ENCODE measurements around the gene CD79B.

DNA sequence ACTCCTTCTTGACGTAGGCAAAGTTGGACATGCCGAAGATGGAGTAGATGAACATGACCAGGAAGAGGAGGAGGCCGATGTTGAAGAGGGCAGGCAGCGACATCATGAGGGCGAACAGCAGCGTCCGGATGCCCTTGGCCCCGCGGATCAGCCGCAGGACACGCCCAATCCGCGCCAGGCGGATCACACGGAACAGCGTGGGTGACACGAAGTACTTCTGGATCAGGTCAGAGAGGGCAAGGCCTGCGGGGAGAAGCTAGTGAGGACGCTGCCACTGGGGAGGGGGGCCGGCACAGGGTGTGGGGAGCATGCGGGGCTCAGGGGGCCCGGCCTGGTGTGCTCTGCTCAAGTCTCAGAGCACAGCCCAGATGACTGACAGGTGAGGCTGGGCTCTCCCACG, 9.6 kb upstream of the CD79B start:
- TF ChIP-seq, protein P1, sequence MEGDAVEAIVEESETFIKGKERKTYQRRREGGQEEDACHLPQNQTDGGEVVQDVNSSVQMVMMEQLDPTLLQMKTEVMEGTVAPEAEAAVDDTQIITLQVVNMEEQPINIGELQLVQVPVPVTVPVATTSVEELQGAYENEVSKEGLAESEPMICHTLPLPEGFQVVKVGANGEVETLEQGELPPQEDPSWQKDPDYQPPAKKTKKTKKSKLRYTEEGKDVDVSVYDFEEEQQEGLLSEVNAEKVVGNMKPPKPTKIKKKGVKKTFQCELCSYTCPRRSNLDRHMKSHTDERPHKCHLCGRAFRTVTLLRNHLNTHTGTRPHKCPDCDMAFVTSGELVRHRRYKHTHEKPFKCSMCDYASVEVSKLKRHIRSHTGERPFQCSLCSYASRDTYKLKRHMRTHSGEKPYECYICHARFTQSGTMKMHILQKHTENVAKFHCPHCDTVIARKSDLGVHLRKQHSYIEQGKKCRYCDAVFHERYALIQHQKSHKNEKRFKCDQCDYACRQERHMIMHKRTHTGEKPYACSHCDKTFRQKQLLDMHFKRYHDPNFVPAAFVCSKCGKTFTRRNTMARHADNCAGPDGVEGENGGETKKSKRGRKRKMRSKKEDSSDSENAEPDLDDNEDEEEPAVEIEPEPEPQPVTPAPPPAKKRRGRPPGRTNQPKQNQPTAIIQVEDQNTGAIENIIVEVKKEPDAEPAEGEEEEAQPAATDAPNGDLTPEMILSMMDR (IDR thresholded peaks at IDR 0.05), result no peak
- TF ChIP-seq POLR2A (IDR thresholded peaks at IDR 0.05), result no peak
